H1 (cell line): Measurements from ENCODE around the gene PNO1. TPM values are rescaled to one million over a fixed set of nuclear protein-coding genes. Genes with fewer than 3 reads are reported as not detected.

Experiments used
- BRCA1 ChIP-seq: IDR thresholded peaks from 2 replicates; pipeline ENCODE4 v1.6.1; 2012; ENCODE audit warnings: low read depth, low read length, improper control_type of control experiment
- CHD2 ChIP-seq: IDR thresholded peaks from 2 replicates; pipeline ENCODE4 v1.6.1; 2012; ENCODE audit warnings: low read length, improper control_type of control experiment
- CTBP2 ChIP-seq: IDR thresholded peaks from 2 replicates; pipeline ENCODE4 v1.7.0; 2011; ENCODE audit warnings: borderline replicate concordance, mild to moderate bottlenecking, moderate library complexity, mixed read lengths, low read length; ENCODE audit not compliant: insufficient read depth, insufficient read length
- CTCF ChIP-seq, 3 experiments: IDR thresholded peaks; 1 replicate in 2 of 3; 2 replicates in 1 of 3; pipeline versions ENCODE4 v1.5.1 to v1.6.1; 2011; ENCODE audit warnings: low read length in 3 of 3, mild to moderate bottlenecking in 3 of 3, inconsistent platforms in 2 of 3, low read depth in 1 of 3, moderate library complexity in 1 of 3; ENCODE audit not compliant: insufficient read depth in 1 of 3; ENCODE audit errors: control extremely low read depth in 1 of 3
- POU5F1 ChIP-seq: IDR thresholded peaks from 2 replicates; pipeline ENCODE4 v1.6.1; 2011; ENCODE audit warnings: low read depth, mild to moderate bottlenecking, low read length, moderate library complexity
- SAP30 ChIP-seq: fragments of 300-600 bp; sonication (generic); IDR thresholded peaks from 2 replicates; pipeline ENCODE4 v1.7.1; 2012; ENCODE audit warnings: low read length, moderate library complexity, mild to moderate bottlenecking, inconsistent platforms; ENCODE audit not compliant: insufficient read depth, insufficient replicate concordance
- SIRT6 ChIP-seq: IDR thresholded peaks from one replicate; pipeline ENCODE4 v1.7.1; 2012; ENCODE audit warnings: low read length, inconsistent platforms
- SRF ChIP-seq: IDR thresholded peaks from 2 replicates; pipeline ENCODE4 v1.6.1; 2011; ENCODE audit warnings: mild to moderate bottlenecking, low read depth, low read length, moderate library complexity
- YY1 ChIP-seq: IDR thresholded peaks from 2 replicates; pipeline ENCODE4 v1.6.1; 2011; ENCODE audit warnings: low read depth, mild to moderate bottlenecking, low read length
- polyA plus RNA-seq, 7 experiments: library from polyadenylated mRNA; depleted of rRNA in 3 of 7; stranded (reverse) in 5 of 7; unstranded in 2 of 7; fragments of >200 nt in 5 of 7; fragments of 200-250 nt in 2 of 7; gene quantifications; 1 replicate in 5 of 7; 2 replicates in 1 of 7; 4 replicates in 1 of 7; pipeline versions ENCODE4 v1.2.1 to v1.2.3, GENCODE V29; 2011 to 2013; ENCODE audit warnings: missing spikeins in 2 of 7, mixed read lengths in 2 of 7
- total RNA-seq: library from RNA; stranded (reverse); fragmentation: NEBNext Ultra II Directional; extraction: Animal tissue kit (Norgen Biotek cat#: 25700); gene quantifications from 2 replicates; pipeline ENCODE4 v1.2.1, GENCODE V29; 2021

Gene PNO1
- total and polyA plus RNA-seq, 2 of the 8 experiments (the other 6 are each of a cell fraction or from before 2014, with no cell fraction given), result 18.6 to 33.2 TPM

- TF ChIP-seq POU5F1, result no peak
- TF ChIP-seq BRCA1, result no peak
- no peak for TF ChIP-seq SRF
- TF ChIP-seq SAP30, result no peak
- TF ChIP-seq CTBP2, result no peak
- no peak for TF ChIP-seq YY1
- no peak for TF ChIP-seq CHD2
- TF ChIP-seq SIRT6, result no peak
- TF ChIP-seq CTCF (IDR thresholded peaks at IDR 0.05; ENCODE audit: control extremely low read depth in 1 of 3, insufficient read depth in 1 of 3, low read depth in 1 of 3, low read length in 3 of 3), result no peak
Observed at GRCh38 chr2:68171146-68171545, 13.5 kb downstream of the PNO1 start (continued).
